GM11168 (cell line): ENCODE measurements around the gene RC3H1.

Experiments used
- in situ Hi-C: fragments of 300-500 bp; cut with MboI; formaldehyde crosslinking; loops from one replicate; pipeline ENCODE4 v1.12.0; 2022; ENCODE audit warnings: low sequenced_read_pairs; ENCODE audit not compliant: unreplicated experiment

RC3H1 gene

DNA sequence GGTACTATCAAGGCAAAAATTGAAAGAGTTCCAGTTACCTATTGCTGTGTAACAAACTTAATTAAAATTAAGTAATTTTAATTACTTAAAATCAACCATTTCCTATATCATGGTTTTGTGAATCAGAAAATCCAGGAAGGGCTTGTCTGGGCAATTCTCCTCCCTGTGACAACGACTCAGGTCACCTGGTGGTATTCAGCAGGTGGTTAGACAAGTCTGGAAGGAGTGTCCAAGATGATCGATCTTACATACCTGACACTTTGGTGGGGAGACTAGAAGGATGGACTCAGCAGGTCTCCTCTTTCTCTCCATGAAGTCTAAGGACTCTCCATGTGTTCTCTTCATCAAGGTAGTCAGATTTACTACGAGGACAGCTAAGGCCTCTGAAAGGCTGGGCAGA lies 128.0 kb downstream of the RC3H1 start:
- in situ Hi-C loops: no loop called here

GRCh38 chr1:173893611-173894010 lies 128.5 kb downstream of the RC3H1 start:
- in situ Hi-C loops: no loop called here

DNA sequence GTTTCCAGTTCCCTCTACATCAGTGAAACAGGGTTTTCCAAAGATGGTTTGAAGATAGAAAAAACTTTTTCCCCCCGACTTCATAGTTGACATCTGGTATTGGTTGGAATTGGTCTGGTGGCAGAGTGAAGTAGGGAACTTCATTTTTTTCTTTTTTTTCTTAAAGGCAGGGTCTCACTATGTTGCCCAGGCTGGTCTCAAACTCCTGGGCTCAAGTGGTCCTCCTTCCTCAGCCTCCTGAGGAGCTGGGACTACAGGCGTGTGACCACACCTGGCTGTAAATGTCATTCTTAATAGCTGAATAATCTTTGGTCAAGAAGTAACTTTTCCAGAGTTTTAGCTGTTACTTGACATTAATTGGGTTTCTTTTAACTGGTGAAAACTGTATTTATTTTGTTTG lies 132.3 kb downstream of the RC3H1 start:
- in situ Hi-C loops: no loop called here

DNA sequence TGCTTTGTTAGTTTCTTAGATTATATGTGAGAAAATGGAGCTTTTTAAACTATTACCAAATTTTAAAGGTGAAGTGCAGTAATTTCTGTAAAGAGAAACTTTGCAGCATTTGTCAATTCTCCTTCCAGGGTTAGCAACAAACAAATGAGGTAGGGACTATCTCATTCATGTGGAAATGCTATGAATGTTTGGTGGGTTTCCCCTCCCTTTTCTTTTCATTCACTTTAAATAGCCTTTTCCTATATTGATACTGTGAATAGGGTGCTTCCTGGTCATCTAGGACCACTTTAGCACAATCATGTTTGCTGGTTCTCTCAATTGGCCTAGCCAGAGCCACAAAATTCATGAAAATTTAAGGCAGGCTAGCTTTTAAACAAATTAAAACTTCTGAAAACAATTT lies 133.4 kb downstream of the RC3H1 start:
- in situ Hi-C loops: no loop called here

DNA sequence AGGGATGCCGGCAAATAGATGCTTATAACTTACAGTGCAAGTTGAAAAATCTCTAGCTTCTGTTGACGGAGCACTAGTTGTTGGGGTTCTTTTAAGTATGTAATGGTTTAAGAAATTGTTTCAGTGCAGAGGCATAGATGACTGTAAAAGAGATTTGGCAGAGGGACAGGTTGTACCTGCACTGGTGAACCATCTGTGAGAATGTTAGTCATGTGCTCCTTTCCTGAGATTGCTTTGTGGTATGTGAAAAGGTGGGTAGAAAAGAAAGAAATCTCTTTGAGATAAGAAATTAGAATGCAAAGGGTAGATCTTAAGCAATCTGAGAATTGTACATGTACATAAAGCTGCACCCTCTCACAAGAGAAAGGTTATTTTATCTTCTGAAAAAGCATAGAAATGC lies 134.5 kb downstream of the RC3H1 start:
- in situ Hi-C loops: no loop called here

DNA sequence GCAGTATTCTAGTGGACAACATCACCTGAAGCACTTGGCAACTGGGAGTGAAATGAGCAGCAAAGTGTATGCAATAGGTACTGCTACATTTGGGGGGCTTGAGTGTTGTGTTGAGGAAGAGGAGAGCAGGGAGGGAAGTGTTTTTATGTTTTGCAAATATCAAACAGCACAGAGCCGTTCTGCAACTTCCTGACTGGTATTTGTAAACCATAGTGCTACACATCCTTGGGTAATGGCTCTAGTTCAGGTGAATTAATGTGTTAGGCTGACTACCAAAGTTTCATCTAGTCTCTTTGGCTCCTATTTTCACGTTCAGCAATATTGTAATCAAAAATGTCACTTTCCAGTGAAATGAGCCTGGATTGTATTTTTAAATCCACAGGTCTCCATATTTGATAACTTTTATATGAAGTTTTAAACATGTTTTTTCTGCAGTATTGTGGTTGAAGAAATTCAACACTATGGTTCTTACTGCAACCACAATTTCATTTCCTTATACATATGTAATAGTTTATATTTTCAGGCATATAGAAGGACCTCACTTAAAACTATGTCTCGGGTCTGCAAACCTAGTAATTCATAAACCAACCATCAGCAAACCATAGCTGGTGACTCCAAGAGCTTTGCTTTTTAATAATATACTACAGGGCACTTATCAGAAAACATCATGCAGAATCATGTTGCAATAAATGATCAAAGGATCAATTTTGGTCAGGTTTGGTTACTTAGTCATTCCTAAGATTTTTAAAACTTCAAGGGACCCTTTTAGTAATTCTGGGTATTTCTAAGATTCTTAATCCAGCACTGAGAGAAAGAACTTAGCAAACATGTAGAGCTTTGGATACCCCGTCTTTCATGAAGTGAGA lies 135.2 kb downstream of the RC3H1 start:
- in situ Hi-C loops: no loop called here

DNA sequence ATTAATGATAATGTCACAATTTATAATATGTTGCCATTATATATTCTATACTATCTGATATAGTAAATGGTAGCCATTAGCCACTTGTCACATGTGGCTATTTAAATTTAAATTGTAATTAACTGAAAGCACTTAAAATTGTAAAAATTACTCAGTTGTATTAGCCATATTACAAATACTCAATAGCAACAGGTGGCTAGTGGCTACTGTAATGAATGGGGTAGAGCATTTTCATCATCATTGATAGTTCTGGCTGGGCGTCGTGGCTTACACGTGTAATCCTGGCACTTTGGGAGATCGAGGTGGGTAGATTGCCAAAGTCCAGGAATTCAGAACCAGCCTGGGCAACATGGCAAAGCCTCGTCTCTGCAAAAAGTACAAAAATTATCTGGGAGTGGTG lies 137.5 kb downstream of the RC3H1 start:
- in situ Hi-C loops: no loop called here
